Progenitor cell of endocrine pancreas (in vitro differentiated cells): ENCODE data around the gene LMOD2. TPM values are rescaled to one million over a fixed set of nuclear protein-coding genes. Genes with fewer than 3 reads are reported as not detected.

Experiments
- DNase-seq: peaks from one replicate; pipeline ENCODE4 v3.0.0; 2021; ENCODE audit warnings: low spot score; ENCODE audit not compliant: unreplicated experiment
- H3K27ac Mint-ChIP-seq: 2 replicates; pipeline ENCODE4 v1.8.0; 2021; ENCODE audit warnings: mild to moderate bottlenecking, moderate library complexity, mixed read lengths
- H3K27me3 Mint-ChIP-seq: 2 replicates; pipeline ENCODE4 v1.8.0; 2021; ENCODE audit warnings: mixed read lengths
- H3K36me3 Mint-ChIP-seq: 2 replicates; pipeline ENCODE4 v1.8.0; 2022; ENCODE audit warnings: mixed read lengths; ENCODE audit not compliant: insufficient read depth
- H3K4me1 Mint-ChIP-seq: 2 replicates; pipeline ENCODE4 v1.8.0; 2021; ENCODE audit warnings: low read depth, mixed read lengths
- H3K4me3 Mint-ChIP-seq: 2 replicates; pipeline ENCODE4 v1.8.0; 2021; ENCODE audit warnings: low read depth, mild to moderate bottlenecking, moderate library complexity, mixed read lengths
- H3K9me3 Mint-ChIP-seq: 2 replicates; pipeline ENCODE4 v1.8.0; 2021; ENCODE audit warnings: low read depth, mixed read lengths
- CTCF ChIP-seq: fragments of 200-600 bp; sonication (generic); IDR thresholded peaks from one replicate; pipeline ENCODE4 v1.5.0; 2021; ENCODE audit warnings: antibody characterized with exemption, mild to moderate bottlenecking; ENCODE audit not compliant: unreplicated experiment
- total RNA-seq: library from RNA; stranded (reverse); gene quantifications from 2 replicates; pipeline ENCODE4 v1.2.1, GENCODE V29; 2021

The LMOD2 gene
- total RNA-seq, 1 donor from 2014 or later: not detected

- H3K4me1 Mint-ChIP-seq: peaks cover 3% of the 10 kb centered on the region
- no peak overlapping the region for H3K4me3 Mint-ChIP-seq
- H3K27me3 Mint-ChIP-seq: no peaks in the 10 kb centered on the region
- no peak for TF ChIP-seq CTCF
- no peaks in the 10 kb centered on the region for H3K9me3 Mint-ChIP-seq
- H3K27ac Mint-ChIP-seq: no peak overlapping the region
- DNase-seq: no peak
- no peaks in the 10 kb centered on the region for H3K36me3 Mint-ChIP-seq
Measured at GRCh38 chr7:123649964-123650363, 5.7 kb upstream of the LMOD2 start.

DNA sequence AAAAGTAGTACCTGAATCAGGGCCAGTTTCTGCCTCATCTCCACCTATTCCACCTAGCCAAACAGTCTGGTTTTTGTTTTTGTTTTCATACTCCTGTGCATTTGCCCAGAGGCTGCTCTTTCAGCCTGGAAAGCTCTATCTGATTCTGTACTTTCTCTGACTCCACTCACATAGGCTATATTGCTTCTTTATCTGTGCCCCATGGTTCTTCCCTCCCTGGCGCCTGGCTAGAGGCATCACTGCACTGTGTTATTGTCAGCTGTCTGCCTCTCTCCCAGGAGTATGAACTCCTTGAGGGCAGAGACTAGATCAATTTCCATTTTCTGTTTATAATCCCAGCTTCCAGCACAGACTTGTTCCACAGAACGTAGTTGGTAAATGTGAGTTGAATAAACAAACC, 5.1 kb upstream of the LMOD2 start:
- no peaks in the 10 kb centered on the region for H3K9me3 Mint-ChIP-seq
- no peak for DNase-seq
- no peaks in the 10 kb centered on the region for H3K27me3 Mint-ChIP-seq
- H3K36me3 Mint-ChIP-seq: no peaks in the 10 kb centered on the region
- H3K4me1 Mint-ChIP-seq: peaks cover 1% of the 10 kb centered on the region
- H3K4me3 Mint-ChIP-seq: no peak overlapping the region
- no peak for TF ChIP-seq CTCF
- H3K27ac Mint-ChIP-seq: no peak overlapping the region

- Mint-ChIP-seq H3K4me1 (no peaks in the 10 kb centered on the region), H3K9me3 (no peaks in the 10 kb centered on the region), H3K36me3 (no peaks in the 10 kb centered on the region), H3K4me3 (no peak overlapping the region), H3K27me3 (no peaks in the 10 kb centered on the region), H3K27ac (no peak overlapping the region)
- DNase-seq: no peak
- no peak for TF ChIP-seq CTCF
Measured at GRCh38 chr7:123652406-123652805, 3.3 kb upstream of the LMOD2 start.

DNA sequence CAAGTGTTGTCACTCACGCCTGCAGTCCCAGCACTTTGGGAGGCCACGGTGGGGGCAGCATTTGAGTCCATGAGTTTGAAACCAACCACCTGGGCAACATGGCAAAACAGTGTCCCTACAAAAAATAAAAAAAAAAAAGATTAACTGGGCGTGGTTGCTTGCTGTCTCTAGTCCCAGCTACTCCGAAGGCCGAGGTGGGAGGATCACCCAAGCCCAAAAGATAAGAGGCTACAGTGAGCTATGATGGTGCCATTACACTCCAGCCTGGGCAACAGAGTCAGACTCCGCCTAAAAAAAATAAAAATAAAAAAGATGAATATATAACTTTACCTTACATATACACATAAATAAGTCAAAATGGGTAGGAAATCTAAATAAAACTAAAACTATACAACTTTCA, 2.5 kb upstream of the LMOD2 start:
- DNase-seq: no peak
- no peak overlapping the region for H3K4me3 Mint-ChIP-seq
- no peak overlapping the region for H3K27ac Mint-ChIP-seq
- H3K4me1 Mint-ChIP-seq: no peaks in the 10 kb centered on the region
- H3K9me3 Mint-ChIP-seq: no peaks in the 10 kb centered on the region
- no peaks in the 10 kb centered on the region for H3K36me3 Mint-ChIP-seq
- no peak for TF ChIP-seq CTCF
- no peaks in the 10 kb centered on the region for H3K27me3 Mint-ChIP-seq

DNA sequence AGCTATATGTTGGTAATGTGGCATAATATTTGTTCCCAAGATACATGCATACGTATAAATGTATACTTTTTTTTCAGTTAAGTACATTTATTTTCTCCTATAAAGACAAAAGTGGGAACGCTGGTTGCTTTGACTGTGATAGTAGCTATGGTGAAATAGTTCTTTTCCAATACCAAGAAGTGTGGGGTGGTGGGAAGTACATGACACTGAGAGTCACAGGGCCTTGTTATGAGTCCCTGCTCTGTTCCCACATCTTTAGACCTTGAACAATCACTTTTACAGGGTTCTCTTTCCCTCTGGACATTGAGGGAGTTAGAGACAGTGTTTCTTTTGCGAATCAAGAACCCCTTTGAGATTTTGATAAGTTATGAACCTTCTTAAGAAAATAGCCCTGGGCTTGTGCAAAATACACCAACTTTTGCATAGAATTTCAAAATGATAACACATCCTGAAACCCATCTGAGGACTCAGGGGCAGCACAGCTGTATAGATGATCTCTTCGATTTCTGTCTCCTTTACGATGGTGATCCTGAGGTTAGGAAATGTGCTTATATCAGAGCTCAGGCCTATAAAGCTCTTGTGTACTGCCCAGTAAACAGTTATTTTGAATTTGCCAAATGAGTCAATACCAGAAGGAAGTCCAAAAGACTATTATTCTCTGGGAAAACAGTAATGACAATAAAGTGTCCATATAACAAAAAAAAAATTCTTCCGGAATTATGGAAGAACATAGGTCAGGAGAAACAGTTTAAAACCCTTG, 1.1 kb downstream of the LMOD2 start:
- Mint-ChIP-seq H3K4me3 (no peak overlapping the region), H3K4me1 (peaks cover 17% of the 10 kb centered on the region), H3K27ac (no peak overlapping the region), H3K9me3 (no peaks in the 10 kb centered on the region), H3K27me3 (no peaks in the 10 kb centered on the region), H3K36me3 (no peaks in the 10 kb centered on the region)
- TF ChIP-seq CTCF: no peak
- no peak for DNase-seq
